GM13976 (cell line): ENCODE data around the gene NAP1L4.

Experiments used
- DNase-seq: peaks from one replicate; pipeline ENCODE4 v3.0.0; 2012; ENCODE audit warnings: low spot score
- in situ Hi-C: fragments of 300-500 bp; cut with MboI; formaldehyde crosslinking; loops from one replicate; pipeline ENCODE4 v1.12.0; 2022; ENCODE audit warnings: low sequenced_read_pairs, mixed read lengths, inconsistent platforms; ENCODE audit not compliant: unreplicated experiment
- TF ChIP-seq, protein P1 (sequence below): IDR thresholded peaks from 2 replicates; pipeline ENCODE4 v1.5.1; 2012; ENCODE audit warnings: borderline replicate concordance, mild to moderate bottlenecking; ENCODE audit not compliant: insufficient read depth; ENCODE audit errors: extremely low read depth, missing control alignments, control extremely low read depth

The NAP1L4 gene

GRCh38 chr11:2898366-2899079 lies 93.6 kb downstream of the NAP1L4 start:
- in situ Hi-C loops: loop anchor here (10.0 kb wide), 1 partner anchor 364 kb away; no protein-coding TSS in a partner anchor
- TF ChIP-seq, protein P1, sequence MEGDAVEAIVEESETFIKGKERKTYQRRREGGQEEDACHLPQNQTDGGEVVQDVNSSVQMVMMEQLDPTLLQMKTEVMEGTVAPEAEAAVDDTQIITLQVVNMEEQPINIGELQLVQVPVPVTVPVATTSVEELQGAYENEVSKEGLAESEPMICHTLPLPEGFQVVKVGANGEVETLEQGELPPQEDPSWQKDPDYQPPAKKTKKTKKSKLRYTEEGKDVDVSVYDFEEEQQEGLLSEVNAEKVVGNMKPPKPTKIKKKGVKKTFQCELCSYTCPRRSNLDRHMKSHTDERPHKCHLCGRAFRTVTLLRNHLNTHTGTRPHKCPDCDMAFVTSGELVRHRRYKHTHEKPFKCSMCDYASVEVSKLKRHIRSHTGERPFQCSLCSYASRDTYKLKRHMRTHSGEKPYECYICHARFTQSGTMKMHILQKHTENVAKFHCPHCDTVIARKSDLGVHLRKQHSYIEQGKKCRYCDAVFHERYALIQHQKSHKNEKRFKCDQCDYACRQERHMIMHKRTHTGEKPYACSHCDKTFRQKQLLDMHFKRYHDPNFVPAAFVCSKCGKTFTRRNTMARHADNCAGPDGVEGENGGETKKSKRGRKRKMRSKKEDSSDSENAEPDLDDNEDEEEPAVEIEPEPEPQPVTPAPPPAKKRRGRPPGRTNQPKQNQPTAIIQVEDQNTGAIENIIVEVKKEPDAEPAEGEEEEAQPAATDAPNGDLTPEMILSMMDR: no peak

DNA sequence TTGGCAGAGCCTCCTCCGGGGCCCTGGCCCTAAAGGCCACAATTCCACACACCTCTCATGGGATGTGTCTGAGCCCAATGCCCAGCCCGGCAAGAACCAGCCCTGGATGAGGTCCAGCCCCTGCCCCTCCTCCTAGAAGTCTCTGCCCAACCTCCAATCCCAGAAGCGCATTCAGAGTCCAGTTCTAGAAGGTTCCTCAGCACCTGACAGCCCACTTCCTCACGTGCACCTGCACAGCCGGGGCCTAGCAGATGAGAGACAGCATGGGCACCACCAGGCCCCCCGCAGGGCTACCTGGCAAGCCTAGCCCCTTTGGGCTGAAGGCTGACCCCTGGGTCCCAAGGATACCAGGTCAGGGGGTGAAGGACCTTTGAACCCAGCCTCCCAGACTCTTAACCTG lies 95.1 kb downstream of the NAP1L4 start:
- in situ Hi-C loops: loop anchor here (10.0 kb wide), 1 partner anchor 362 kb away; no protein-coding TSS in a partner anchor
- DNase-seq: no peak
- TF ChIP-seq, protein P1: no peak

More at GRCh38 chr11:2898366-2899079, 93.6 kb downstream of the NAP1L4 start:
- DNase-seq: no peak

DNA sequence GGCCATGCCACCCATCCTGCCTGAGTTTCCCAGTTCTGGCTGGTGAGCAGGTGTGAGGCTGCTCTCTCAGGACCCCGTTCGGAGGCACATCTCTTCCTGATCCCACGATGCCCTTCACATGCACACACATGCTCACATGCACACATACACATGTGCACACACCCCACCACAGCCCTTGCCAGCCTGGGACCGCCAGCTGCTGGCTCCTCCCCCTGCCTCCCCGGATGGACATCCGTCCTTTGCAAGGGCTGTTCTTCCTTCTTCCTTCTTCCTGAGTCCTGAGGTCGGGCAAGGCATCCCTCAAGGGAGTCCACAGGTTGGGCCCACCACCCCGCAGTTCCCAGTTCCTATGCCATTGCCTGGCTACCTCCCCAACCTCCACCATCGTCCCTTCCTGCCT lies 96.1 kb downstream of the NAP1L4 start:
- DNase-seq: no peak
- TF ChIP-seq, protein P1: no peak
- in situ Hi-C loops: loop anchor here (10.0 kb wide), 1 partner anchor 361 kb away; no protein-coding TSS in a partner anchor
